HepG2 (cell line): ENCODE measurements around the gene CPS1. TPM values are rescaled to one million over a fixed set of nuclear protein-coding genes. Genes with fewer than 3 reads are reported as not detected.

Experiments used
- ARNTL ChIP-seq: sonication (generic); formaldehyde crosslinking; IDR thresholded peaks from 2 replicates; pipeline ENCODE4 v1.4.0; 2020; ENCODE audit warnings: mild to moderate bottlenecking, missing genetic modification reagents
- CHD2 ChIP-seq: IDR thresholded peaks from 2 replicates; pipeline ENCODE4 v1.6.1; 2011; ENCODE audit warnings: low read depth, low read length, improper control_type of control experiment
- CREM ChIP-seq, 2 experiments: sonication (generic) in 1 of 2; formaldehyde crosslinking in 1 of 2; IDR thresholded peaks; 2 replicates each; pipeline versions ENCODE4 v1.4.0 to v1.6.1; 2016 to 2020; ENCODE audit warnings: antibody characterized with exemption in 1 of 2, mild to moderate bottlenecking in 1 of 2, missing genetic modification reagents in 1 of 2
- GFI1 ChIP-seq: sonication (generic); formaldehyde crosslinking; IDR thresholded peaks from 2 replicates; pipeline ENCODE4 v1.5.0; 2020; ENCODE audit warnings: missing genetic modification reagents, mild to moderate bottlenecking, borderline replicate concordance
- ISL2 ChIP-seq: sonication (generic); formaldehyde crosslinking; IDR thresholded peaks from 2 replicates; pipeline ENCODE4 v1.5.0; 2020; ENCODE audit warnings: missing genetic modification reagents
- KMT2B ChIP-seq: IDR thresholded peaks from 2 replicates; pipeline ENCODE4 v1.6.1; 2016; ENCODE audit warnings: missing genetic modification reagents, missing compliant biosample characterization
- NAIF1 ChIP-seq: sonication (generic); formaldehyde crosslinking; IDR thresholded peaks from 2 replicates; pipeline ENCODE4 v1.5.0; 2020; ENCODE audit warnings: mild to moderate bottlenecking, missing genetic modification reagents, borderline replicate concordance
- POGZ ChIP-seq: sonication (generic); formaldehyde crosslinking; IDR thresholded peaks from 2 replicates; pipeline ENCODE4 v1.4.0; 2020; ENCODE audit warnings: mild to moderate bottlenecking, missing genetic modification reagents
- POLR2AphosphoS5 ChIP-seq: IDR thresholded peaks from 2 replicates; pipeline ENCODE4 v1.6.1; 2012; ENCODE audit warnings: low read depth, low read length
- RFX5 ChIP-seq: IDR thresholded peaks from 2 replicates; pipeline ENCODE4 v1.6.1; 2011; ENCODE audit warnings: low read depth, low read length, improper control_type of control experiment
- SSRP1 ChIP-seq: IDR thresholded peaks from 2 replicates; pipeline ENCODE4 v1.6.1; 2016; ENCODE audit warnings: control low read depth
- TRIM24 ChIP-seq: sonication (generic); formaldehyde crosslinking; IDR thresholded peaks from 2 replicates; pipeline ENCODE4 v1.8.0; 2022; ENCODE audit warnings: mild to moderate bottlenecking, missing genetic modification reagents
- YY1 ChIP-seq: IDR thresholded peaks from 2 replicates; pipeline ENCODE4 v1.6.1; 2011; ENCODE audit warnings: low read length, low read depth, moderate library complexity, mild to moderate bottlenecking; ENCODE audit not compliant: insufficient read depth, insufficient replicate concordance
- ZMYM2 ChIP-seq: sonication (generic); formaldehyde crosslinking; IDR thresholded peaks from 2 replicates; pipeline ENCODE4 v1.8.0; 2022; ENCODE audit warnings: mild to moderate bottlenecking, missing genetic modification reagents
- ZNF773 ChIP-seq: sonication (generic); formaldehyde crosslinking; IDR thresholded peaks from 2 replicates; pipeline ENCODE4 v1.4.0; 2020; ENCODE audit warnings: missing genetic modification reagents, borderline replicate concordance
- ZSCAN12 ChIP-seq: sonication (generic); formaldehyde crosslinking; IDR thresholded peaks from 2 replicates; pipeline ENCODE4 v1.9.0; 2021; ENCODE audit warnings: mild to moderate bottlenecking, missing genetic modification reagents
- polyA plus RNA-seq, 8 experiments: library from polyadenylated mRNA; depleted of rRNA in 3 of 8; stranded (reverse) in 7 of 8; unstranded in 1 of 8; fragments of >200 nt; fragmentation: Illumina TruSeq in 4 of 8; extraction: Trizol in 4 of 8; gene quantifications; 2 replicates each; pipeline versions ENCODE4 v1.2.1 to v1.2.3, GENCODE V29; 2011 to 2016; ENCODE audit warnings: low read depth in 4 of 8, missing spikeins in 1 of 8, mixed read lengths in 1 of 8; ENCODE audit not compliant: insufficient read depth in 1 of 8
- total RNA-seq, 5 experiments: library from RNA; depleted of rRNA; stranded (reverse); fragments of >200 nt; fragmentation: Illumina TruSeq; extraction: Trizol; gene quantifications; 2 replicates each; pipeline ENCODE4 v1.2.3, GENCODE V29; 2016; ENCODE audit warnings: low read depth in 1 of 5
- TF ChIP-seq, protein P1 (sequence below): sonication (generic); formaldehyde crosslinking; IDR thresholded peaks from 2 replicates; pipeline ENCODE4 v1.9.0; 2021; ENCODE audit warnings: missing genetic modification reagents, borderline replicate concordance
- TF ChIP-seq, protein P2 (sequence below): sonication (generic); formaldehyde crosslinking; IDR thresholded peaks from 2 replicates; pipeline ENCODE4 v1.4.0; 2020; ENCODE audit warnings: missing genetic modification reagents, borderline replicate concordance
- TF ChIP-seq, protein P3 (sequence below): sonication (generic); formaldehyde crosslinking; IDR thresholded peaks from 2 replicates; pipeline ENCODE4 v1.4.0; 2020; ENCODE audit warnings: missing genetic modification reagents
- TF ChIP-seq, protein P4 (sequence below): sonication (generic); formaldehyde crosslinking; IDR thresholded peaks from 2 replicates; pipeline ENCODE4 v1.4.0; 2020; ENCODE audit warnings: missing genetic modification reagents; ENCODE audit errors: not compliant biosample characterization

CPS1 gene
- total and polyA plus RNA-seq, 2 of the 13 experiments (the other 11 are each of a cell fraction or from before 2014, with no cell fraction given) = 24.4 to 51.7 TPM

DNA sequence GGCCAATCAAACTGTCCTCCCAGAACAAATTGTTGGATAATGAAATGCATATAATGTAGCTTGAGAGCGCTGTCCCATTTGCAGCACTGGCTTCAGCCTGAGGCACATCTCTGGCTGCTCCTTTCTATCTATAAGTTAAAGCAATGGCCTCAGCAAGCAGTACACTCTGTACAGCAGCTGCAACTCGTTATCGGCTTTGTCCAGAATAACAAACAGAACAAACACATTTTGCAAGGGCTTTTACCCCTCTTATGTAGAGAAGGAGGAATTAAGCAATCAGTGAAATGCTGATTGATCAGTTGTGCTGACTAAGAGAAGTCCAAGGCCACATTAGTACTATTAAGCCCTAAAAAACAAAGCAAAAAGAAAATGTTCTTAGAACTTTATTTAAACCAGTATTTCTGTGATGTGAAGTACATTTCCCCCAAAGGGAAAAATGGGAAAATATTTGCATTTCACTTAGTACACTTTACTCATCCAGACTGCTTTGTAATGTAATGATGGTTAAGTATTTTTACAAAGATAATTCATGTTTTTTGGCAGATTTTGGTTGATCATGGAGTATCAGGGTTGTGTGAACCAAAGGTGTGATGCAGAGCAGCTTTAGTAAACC lies 15.0 kb upstream of the CPS1 start (continued):
- TF ChIP-seq ARNTL (peak; percentile 74; the same call in 1 of the 2 replicates), CREM (IDR thresholded peaks at IDR 0.05) (peak; percentile 92), CREM (CRISPR knock-in tag; IDR thresholded peaks at IDR 0.05) (no peak), ISL2 (CRISPR knock-in tag) (peak; percentile 99), TRIM24 (CRISPR knock-in tag) (no peak), ZSCAN12 (peak; percentile 68; the same call in 1 of the 2 replicates), GFI1 (CRISPR knock-in tag) (peak; percentile 76), SSRP1 (CRISPR knock-in tag) (0 out of 2 replicates have a peak, but pooled peaks have one; percentile 71), ZMYM2 (CRISPR knock-in tag) (no peak), POGZ (CRISPR knock-in tag) (peak; percentile 96), CHD2 (no peak), POLR2AphosphoS5 (peak; percentile 42; the same call in 1 of the 2 replicates), KMT2B (CRISPR knock-in tag) (peak; percentile 79), RFX5 (no peak), NAIF1 (no peak; the same call in 1 of the 2 replicates), ZNF773 (0 out of 2 replicates have a peak, but pooled peaks have one; percentile 20), YY1 (peak; percentile 47)
- TF ChIP-seq, protein P1, sequence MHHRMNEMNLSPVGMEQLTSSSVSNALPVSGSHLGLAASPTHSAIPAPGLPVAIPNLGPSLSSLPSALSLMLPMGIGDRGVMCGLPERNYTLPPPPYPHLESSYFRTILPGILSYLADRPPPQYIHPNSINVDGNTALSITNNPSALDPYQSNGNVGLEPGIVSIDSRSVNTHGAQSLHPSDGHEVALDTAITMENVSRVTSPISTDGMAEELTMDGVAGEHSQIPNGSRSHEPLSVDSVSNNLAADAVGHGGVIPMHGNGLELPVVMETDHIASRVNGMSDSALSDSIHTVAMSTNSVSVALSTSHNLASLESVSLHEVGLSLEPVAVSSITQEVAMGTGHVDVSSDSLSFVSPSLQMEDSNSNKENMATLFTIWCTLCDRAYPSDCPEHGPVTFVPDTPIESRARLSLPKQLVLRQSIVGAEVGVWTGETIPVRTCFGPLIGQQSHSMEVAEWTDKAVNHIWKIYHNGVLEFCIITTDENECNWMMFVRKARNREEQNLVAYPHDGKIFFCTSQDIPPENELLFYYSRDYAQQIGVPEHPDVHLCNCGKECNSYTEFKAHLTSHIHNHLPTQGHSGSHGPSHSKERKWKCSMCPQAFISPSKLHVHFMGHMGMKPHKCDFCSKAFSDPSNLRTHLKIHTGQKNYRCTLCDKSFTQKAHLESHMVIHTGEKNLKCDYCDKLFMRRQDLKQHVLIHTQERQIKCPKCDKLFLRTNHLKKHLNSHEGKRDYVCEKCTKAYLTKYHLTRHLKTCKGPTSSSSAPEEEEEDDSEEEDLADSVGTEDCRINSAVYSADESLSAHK = no peak
- TF ChIP-seq, protein P2, sequence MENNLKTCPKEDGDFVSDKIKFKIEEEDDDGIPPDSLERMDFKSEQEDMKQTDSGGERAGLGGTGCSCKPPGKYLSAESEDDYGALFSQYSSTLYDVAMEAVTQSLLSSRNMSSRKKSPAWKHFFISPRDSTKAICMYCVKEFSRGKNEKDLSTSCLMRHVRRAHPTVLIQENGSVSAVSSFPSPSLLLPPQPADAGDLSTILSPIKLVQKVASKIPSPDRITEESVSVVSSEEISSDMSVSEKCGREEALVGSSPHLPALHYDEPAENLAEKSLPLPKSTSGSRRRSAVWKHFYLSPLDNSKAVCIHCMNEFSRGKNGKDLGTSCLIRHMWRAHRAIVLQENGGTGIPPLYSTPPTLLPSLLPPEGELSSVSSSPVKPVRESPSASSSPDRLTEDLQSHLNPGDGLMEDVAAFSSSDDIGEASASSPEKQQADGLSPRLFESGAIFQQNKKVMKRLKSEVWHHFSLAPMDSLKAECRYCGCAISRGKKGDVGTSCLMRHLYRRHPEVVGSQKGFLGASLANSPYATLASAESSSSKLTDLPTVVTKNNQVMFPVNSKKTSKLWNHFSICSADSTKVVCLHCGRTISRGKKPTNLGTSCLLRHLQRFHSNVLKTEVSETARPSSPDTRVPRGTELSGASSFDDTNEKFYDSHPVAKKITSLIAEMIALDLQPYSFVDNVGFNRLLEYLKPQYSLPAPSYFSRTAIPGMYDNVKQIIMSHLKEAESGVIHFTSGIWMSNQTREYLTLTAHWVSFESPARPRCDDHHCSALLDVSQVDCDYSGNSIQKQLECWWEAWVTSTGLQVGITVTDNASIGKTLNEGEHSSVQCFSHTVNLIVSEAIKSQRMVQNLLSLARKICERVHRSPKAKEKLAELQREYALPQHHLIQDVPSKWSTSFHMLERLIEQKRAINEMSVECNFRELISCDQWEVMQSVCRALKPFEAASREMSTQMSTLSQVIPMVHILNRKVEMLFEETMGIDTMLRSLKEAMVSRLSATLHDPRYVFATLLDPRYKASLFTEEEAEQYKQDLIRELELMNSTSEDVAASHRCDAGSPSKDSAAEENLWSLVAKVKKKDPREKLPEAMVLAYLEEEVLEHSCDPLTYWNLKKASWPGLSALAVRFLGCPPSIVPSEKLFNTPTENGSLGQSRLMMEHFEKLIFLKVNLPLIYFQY (CRISPR knock-in tag) = no peak; the same call in 1 of the 2 replicates
- TF ChIP-seq, protein P3, sequence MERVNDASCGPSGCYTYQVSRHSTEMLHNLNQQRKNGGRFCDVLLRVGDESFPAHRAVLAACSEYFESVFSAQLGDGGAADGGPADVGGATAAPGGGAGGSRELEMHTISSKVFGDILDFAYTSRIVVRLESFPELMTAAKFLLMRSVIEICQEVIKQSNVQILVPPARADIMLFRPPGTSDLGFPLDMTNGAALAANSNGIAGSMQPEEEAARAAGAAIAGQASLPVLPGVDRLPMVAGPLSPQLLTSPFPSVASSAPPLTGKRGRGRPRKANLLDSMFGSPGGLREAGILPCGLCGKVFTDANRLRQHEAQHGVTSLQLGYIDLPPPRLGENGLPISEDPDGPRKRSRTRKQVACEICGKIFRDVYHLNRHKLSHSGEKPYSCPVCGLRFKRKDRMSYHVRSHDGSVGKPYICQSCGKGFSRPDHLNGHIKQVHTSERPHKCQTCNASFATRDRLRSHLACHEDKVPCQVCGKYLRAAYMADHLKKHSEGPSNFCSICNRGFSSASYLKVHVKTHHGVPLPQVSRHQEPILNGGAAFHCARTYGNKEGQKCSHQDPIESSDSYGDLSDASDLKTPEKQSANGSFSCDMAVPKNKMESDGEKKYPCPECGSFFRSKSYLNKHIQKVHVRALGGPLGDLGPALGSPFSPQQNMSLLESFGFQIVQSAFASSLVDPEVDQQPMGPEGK = peak; percentile 70
- TF ChIP-seq, protein P4, sequence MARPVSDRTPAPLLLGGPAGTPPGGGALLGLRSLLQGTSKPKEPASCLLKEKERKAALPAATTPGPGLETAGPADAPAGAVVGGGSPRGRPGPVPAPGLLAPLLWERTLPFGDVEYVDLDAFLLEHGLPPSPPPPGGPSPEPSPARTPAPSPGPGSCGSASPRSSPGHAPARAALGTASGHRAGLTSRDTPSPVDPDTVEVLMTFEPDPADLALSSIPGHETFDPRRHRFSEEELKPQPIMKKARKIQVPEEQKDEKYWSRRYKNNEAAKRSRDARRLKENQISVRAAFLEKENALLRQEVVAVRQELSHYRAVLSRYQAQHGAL = no peak
